Measurements from ENCODE around the gene ZCWPW1. TPM values are rescaled to one million over a fixed set of nuclear protein-coding genes. Genes with fewer than 3 reads are reported as not detected.

The ZCWPW1 gene
- total and polyA plus RNA-seq, 2 experiments from 2014 or later: 0.59 to 2.7 TPM

DNA sequence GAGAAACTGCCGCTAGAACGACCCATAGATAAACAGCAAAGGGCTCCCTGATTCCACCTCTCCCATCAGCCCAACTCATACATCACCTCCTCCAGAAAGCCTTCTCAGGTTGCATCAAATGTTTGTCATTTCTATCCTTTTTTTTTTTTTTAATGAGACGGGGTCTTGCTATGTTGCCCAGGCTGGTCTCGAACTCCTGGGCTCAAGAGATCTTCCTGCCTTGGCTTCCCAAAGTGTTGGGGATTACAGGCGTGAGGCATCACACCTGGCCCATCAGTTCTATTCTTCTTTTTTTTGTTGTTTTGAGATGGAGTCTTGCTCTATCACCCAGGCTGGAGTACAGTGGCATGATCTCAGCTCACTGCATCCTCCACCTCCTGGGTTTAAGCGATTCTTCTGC lies 28.5 kb upstream of the ZCWPW1 start:
- no peaks in the 10 kb centered on the region for H3K36me3 ChIP-seq (ENCODE audit: insufficient read depth)
- no peak overlapping the region for H3K4me3 ChIP-seq
- DNase-seq (ENCODE audit: low spot score) (no peak), ATAC-seq (no peak)
- no peak overlapping the region for H2AFZ ChIP-seq
- peaks cover 13% of the 10 kb centered on the region for H3K27me3 Mint-ChIP-seq (ENCODE audit: insufficient read depth, low read depth, poor library complexity)
- no peak for TF ChIP-seq STAT1 (IDR thresholded peaks at IDR 0.05; ENCODE audit: unreplicated experiment)
- TF ChIP-seq, protein P1, sequence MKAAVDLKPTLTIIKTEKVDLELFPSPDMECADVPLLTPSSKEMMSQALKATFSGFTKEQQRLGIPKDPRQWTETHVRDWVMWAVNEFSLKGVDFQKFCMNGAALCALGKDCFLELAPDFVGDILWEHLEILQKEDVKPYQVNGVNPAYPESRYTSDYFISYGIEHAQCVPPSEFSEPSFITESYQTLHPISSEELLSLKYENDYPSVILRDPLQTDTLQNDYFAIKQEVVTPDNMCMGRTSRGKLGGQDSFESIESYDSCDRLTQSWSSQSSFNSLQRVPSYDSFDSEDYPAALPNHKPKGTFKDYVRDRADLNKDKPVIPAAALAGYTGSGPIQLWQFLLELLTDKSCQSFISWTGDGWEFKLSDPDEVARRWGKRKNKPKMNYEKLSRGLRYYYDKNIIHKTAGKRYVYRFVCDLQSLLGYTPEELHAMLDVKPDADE (IDR thresholded peaks at IDR 0.05): no peak
- TF ChIP-seq ZNF114 (CRISPR knock-in tag; IDR thresholded peaks at IDR 0.05): no peak
- TF ChIP-seq, protein P2, sequence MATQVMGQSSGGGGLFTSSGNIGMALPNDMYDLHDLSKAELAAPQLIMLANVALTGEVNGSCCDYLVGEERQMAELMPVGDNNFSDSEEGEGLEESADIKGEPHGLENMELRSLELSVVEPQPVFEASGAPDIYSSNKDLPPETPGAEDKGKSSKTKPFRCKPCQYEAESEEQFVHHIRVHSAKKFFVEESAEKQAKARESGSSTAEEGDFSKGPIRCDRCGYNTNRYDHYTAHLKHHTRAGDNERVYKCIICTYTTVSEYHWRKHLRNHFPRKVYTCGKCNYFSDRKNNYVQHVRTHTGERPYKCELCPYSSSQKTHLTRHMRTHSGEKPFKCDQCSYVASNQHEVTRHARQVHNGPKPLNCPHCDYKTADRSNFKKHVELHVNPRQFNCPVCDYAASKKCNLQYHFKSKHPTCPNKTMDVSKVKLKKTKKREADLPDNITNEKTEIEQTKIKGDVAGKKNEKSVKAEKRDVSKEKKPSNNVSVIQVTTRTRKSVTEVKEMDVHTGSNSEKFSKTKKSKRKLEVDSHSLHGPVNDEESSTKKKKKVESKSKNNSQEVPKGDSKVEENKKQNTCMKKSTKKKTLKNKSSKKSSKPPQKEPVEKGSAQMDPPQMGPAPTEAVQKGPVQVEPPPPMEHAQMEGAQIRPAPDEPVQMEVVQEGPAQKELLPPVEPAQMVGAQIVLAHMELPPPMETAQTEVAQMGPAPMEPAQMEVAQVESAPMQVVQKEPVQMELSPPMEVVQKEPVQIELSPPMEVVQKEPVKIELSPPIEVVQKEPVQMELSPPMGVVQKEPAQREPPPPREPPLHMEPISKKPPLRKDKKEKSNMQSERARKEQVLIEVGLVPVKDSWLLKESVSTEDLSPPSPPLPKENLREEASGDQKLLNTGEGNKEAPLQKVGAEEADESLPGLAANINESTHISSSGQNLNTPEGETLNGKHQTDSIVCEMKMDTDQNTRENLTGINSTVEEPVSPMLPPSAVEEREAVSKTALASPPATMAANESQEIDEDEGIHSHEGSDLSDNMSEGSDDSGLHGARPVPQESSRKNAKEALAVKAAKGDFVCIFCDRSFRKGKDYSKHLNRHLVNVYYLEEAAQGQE (IDR thresholded peaks at IDR 0.05; ENCODE audit: unreplicated experiment): no peak
- no peak for TF ChIP-seq EZH2 (IDR thresholded peaks at IDR 0.05; ENCODE audit: low read depth, unreplicated experiment)
- no peak for TF ChIP-seq ZNF331 (CRISPR knock-in tag; IDR thresholded peaks at IDR 0.05; ENCODE audit: low read depth)
- no peak for TF ChIP-seq JUNB (IDR thresholded peaks at IDR 0.05; ENCODE audit: unreplicated experiment)
- TF ChIP-seq POLR2AphosphoS5 (IDR thresholded peaks at IDR 0.05; ENCODE audit: low read depth): no peak
- TF ChIP-seq NANOG (IDR thresholded peaks at IDR 0.05; ENCODE audit: borderline replicate concordance): no peak
- no peak for TF ChIP-seq CREB1 (CRISPR knock-in tag; IDR thresholded peaks at IDR 0.05; ENCODE audit: low read depth)
- TF ChIP-seq EZH2phosphoT487 (IDR thresholded peaks at IDR 0.05; ENCODE audit: unreplicated experiment): no peak
- TF ChIP-seq, protein P3, sequence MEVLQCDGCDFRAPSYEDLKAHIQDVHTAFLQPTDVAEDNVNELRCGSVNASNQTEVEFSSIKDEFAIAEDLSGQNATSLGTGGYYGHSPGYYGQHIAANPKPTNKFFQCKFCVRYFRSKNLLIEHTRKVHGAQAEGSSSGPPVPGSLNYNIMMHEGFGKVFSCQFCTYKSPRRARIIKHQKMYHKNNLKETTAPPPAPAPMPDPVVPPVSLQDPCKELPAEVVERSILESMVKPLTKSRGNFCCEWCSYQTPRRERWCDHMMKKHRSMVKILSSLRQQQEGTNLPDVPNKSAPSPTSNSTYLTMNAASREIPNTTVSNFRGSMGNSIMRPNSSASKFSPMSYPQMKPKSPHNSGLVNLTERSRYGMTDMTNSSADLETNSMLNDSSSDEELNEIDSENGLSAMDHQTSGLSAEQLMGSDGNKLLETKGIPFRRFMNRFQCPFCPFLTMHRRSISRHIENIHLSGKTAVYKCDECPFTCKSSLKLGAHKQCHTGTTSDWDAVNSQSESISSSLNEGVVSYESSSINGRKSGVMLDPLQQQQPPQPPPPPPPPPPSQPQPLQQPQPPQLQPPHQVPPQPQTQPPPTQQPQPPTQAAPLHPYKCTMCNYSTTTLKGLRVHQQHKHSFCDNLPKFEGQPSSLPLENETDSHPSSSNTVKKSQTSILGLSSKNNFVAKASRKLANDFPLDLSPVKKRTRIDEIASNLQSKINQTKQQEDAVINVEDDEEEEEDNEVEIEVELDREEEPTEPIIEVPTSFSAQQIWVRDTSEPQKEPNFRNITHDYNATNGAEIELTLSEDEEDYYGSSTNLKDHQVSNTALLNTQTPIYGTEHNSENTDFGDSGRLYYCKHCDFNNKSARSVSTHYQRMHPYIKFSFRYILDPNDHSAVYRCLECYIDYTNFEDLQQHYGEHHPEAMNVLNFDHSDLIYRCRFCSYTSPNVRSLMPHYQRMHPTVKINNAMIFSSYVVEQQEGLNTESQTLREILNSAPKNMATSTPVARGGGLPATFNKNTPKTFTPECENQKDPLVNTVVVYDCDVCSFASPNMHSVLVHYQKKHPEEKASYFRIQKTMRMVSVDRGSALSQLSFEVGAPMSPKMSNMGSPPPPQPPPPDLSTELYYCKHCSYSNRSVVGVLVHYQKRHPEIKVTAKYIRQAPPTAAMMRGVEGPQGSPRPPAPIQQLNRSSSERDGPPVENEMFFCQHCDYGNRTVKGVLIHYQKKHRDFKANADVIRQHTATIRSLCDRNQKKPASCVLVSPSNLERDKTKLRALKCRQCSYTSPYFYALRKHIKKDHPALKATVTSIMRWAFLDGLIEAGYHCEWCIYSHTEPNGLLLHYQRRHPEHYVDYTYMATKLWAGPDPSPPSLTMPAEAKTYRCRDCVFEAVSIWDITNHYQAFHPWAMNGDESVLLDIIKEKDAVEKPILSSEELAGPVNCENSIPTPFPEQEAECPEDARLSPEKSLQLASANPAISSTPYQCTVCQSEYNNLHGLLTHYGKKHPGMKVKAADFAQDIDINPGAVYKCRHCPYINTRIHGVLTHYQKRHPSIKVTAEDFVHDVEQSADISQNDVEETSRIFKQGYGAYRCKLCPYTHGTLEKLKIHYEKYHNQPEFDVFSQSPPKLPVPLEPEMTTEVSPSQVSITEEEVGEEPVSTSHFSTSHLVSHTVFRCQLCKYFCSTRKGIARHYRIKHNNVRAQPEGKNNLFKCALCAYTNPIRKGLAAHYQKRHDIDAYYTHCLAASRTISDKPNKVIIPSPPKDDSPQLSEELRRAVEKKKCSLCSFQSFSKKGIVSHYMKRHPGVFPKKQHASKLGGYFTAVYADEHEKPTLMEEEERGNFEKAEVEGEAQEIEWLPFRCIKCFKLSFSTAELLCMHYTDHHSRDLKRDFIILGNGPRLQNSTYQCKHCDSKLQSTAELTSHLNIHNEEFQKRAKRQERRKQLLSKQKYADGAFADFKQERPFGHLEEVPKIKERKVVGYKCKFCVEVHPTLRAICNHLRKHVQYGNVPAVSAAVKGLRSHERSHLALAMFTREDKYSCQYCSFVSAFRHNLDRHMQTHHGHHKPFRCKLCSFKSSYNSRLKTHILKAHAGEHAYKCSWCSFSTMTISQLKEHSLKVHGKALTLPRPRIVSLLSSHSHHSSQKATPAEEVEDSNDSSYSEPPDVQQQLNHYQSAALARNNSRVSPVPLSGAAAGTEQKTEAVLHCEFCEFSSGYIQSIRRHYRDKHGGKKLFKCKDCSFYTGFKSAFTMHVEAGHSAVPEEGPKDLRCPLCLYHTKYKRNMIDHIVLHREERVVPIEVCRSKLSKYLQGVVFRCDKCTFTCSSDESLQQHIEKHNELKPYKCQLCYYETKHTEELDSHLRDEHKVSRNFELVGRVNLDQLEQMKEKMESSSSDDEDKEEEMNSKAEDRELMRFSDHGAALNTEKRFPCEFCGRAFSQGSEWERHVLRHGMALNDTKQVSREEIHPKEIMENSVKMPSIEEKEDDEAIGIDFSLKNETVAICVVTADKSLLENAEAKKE (CRISPR knock-in tag; IDR thresholded peaks at IDR 0.05): no peak
- TF ChIP-seq, protein P4, sequence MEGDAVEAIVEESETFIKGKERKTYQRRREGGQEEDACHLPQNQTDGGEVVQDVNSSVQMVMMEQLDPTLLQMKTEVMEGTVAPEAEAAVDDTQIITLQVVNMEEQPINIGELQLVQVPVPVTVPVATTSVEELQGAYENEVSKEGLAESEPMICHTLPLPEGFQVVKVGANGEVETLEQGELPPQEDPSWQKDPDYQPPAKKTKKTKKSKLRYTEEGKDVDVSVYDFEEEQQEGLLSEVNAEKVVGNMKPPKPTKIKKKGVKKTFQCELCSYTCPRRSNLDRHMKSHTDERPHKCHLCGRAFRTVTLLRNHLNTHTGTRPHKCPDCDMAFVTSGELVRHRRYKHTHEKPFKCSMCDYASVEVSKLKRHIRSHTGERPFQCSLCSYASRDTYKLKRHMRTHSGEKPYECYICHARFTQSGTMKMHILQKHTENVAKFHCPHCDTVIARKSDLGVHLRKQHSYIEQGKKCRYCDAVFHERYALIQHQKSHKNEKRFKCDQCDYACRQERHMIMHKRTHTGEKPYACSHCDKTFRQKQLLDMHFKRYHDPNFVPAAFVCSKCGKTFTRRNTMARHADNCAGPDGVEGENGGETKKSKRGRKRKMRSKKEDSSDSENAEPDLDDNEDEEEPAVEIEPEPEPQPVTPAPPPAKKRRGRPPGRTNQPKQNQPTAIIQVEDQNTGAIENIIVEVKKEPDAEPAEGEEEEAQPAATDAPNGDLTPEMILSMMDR (conservative IDR thresholded peaks at IDR 0.05; ENCODE audit: low read depth in 2 of 2): no peak
- H3K9me3 Mint-ChIP-seq: no peaks in the 10 kb centered on the region
- peaks cover 9% of the 10 kb centered on the region for H3K4me1 Mint-ChIP-seq
- H4K20me1 ChIP-seq (replicated peaks; ENCODE audit: insufficient read depth): no peaks in the 10 kb centered on the region
- H3F3A ChIP-seq (replicated peaks; ENCODE audit: low read depth): peaks cover 3% of the 10 kb centered on the region; the same call in 1 of the 2 replicates
- no peak overlapping the region for H3K4me2 ChIP-seq
- peaks cover 10% of the 10 kb centered on the region for H3K4me1 ChIP-seq (ENCODE audit: insufficient read depth)
- H3K27ac ChIP-seq (ENCODE audit: low read depth): no peak overlapping the region
- H3K27ac Mint-ChIP-seq: no peak overlapping the region
- no peaks in the 10 kb centered on the region for H3K79me2 ChIP-seq (replicated peaks; ENCODE audit: insufficient read depth)
- H3K27me3 ChIP-seq (ENCODE audit: insufficient read depth): no peaks in the 10 kb centered on the region
- H3K4me3 Mint-ChIP-seq: no peak overlapping the region
- no peaks in the 10 kb centered on the region for H3K9me2 ChIP-seq (ENCODE audit: insufficient read depth)
- H3K36me3 Mint-ChIP-seq (ENCODE audit: low read depth): no peaks in the 10 kb centered on the region

All from GM23338 (cell line).